H1 (cell line): ENCODE results near the gene ITPKB. TPM values are rescaled to one million over a fixed set of nuclear protein-coding genes. Genes with fewer than 3 reads are reported as not detected.
A peak's percentile ranks its signal among the peaks of the same experiment; 100 is the strongest.

Experiments used
- CTCF ChIA-PET: fragments of 300-600 bp; sonication (Branson Sonifier 250); formaldehyde crosslinking; loops from one replicate; lab custom pipeline; 2021; ENCODE audit not compliant: partially characterized antibody; lab: Charles Lee
- POLR2A ChIA-PET: fragments of 300-600 bp; sonication (Branson Sonifier 250); formaldehyde crosslinking; loops from one replicate; lab custom pipeline; 2021; ENCODE audit warnings: inconsistent platforms; ENCODE audit not compliant: partially characterized antibody; lab: Charles Lee
- DNase-seq, 2 experiments: peaks; one replicate each; pipeline versions ENCODE4 v3.0.0 to v3.0.0-alpha.2; 2010 to 2022; ENCODE audit warnings: low spot score in 2 of 2, low read depth in 1 of 2, mixed read lengths in 1 of 2
- FAIRE-seq: peaks from 2 replicates; lab custom pipeline; 2011; peaks lifted over from hg19 to GRCh38; lab: Jason Lieb, UNC
- H2AFZ ChIP-seq: 2 replicates; pipeline ENCODE4 v1.8.1; 2012; ENCODE audit warnings: low read length, inconsistent platforms
- H2AK5ac ChIP-seq: 2 replicates; pipeline ENCODE4 v1.6.1; 2013; ENCODE audit warnings: low read depth, low read length
- H2BK120ac ChIP-seq: replicated peaks from 2 replicates; pipeline ENCODE3; 2013; ENCODE audit warnings: low read depth, low read length, inconsistent platforms
- H2BK12ac ChIP-seq: 2 replicates; pipeline ENCODE4 v1.6.1; 2013; ENCODE audit warnings: low read depth, low read length
- H2BK15ac ChIP-seq: 2 replicates; pipeline ENCODE4 v1.6.1; 2013; ENCODE audit warnings: low read length
- H2BK20ac ChIP-seq: 2 replicates; pipeline ENCODE4 v1.6.1; 2013; ENCODE audit warnings: low read length
- H2BK5ac ChIP-seq: 2 replicates; pipeline ENCODE4 v1.6.1; 2013; ENCODE audit warnings: low read depth, low read length
- H3K14ac ChIP-seq: 2 replicates; pipeline ENCODE4 v1.6.1; 2013; ENCODE audit warnings: inconsistent platforms; ENCODE audit not compliant: insufficient read length
- H3K18ac ChIP-seq: 2 replicates; pipeline ENCODE4 v1.6.1; 2013; ENCODE audit warnings: low read length; ENCODE audit errors: extremely low read depth
- H3K23ac ChIP-seq: 2 replicates; pipeline ENCODE4 v1.6.1; 2013; ENCODE audit warnings: inconsistent platforms; ENCODE audit not compliant: insufficient read length
- H3K23me2 ChIP-seq: 2 replicates; pipeline ENCODE4 v1.6.1; 2013; ENCODE audit warnings: low read depth, low read length
- H3K27ac ChIP-seq: 2 replicates; pipeline ENCODE4 v1.6.1; 2011; ENCODE audit warnings: low read depth, low read length, inconsistent platforms
- H3K27me3 ChIP-seq, 4 experiments: replicated peaks in 1 of 4; 1 replicate in 1 of 4; 2 replicates in 3 of 4; pipeline versions ENCODE4 v1.6.1 to v1.8.1; 2011 to 2013; ENCODE audit warnings: low read length in 3 of 4, mild to moderate bottlenecking in 3 of 4, inconsistent platforms in 2 of 4, mixed read lengths in 2 of 4, moderate library complexity in 1 of 4; ENCODE audit not compliant: control insufficient read depth in 3 of 4, insufficient read depth in 3 of 4; ENCODE audit errors: extremely low read depth in 1 of 4
- H3K36me3 ChIP-seq, 4 experiments: 2 replicates each; pipeline versions ENCODE4 v1.6.1 to v1.8.1; 2011 to 2013; ENCODE audit warnings: mild to moderate bottlenecking in 4 of 4, low read length in 3 of 4, moderate library complexity in 2 of 4, control low read depth in 1 of 4, inconsistent platforms in 1 of 4; ENCODE audit not compliant: insufficient read depth in 4 of 4, control insufficient read depth in 2 of 4
- H3K4ac ChIP-seq: replicated peaks from 2 replicates; pipeline ENCODE3; 2013; ENCODE audit warnings: low read length, low read depth, mixed read lengths, inconsistent platforms; ENCODE audit not compliant: insufficient read length
- H3K4me1 ChIP-seq, 4 experiments: replicated peaks in 1 of 4; 1 replicate in 1 of 4; 2 replicates in 3 of 4; pipeline versions ENCODE4 v1.6.1 to v1.8.1; 2011 to 2013; ENCODE audit warnings: low read length in 3 of 4, inconsistent platforms in 2 of 4, mixed read lengths in 1 of 4; ENCODE audit not compliant: insufficient read depth in 4 of 4, control insufficient read depth in 3 of 4
- H3K4me2 ChIP-seq, 2 experiments: 2 replicates each; pipeline versions ENCODE4 v1.6.1 to v1.8.1; 2011 to 2013; ENCODE audit warnings: low read depth in 2 of 2, low read length in 2 of 2, control low read depth in 1 of 2, inconsistent platforms in 1 of 2, mild to moderate bottlenecking in 1 of 2; ENCODE audit not compliant: insufficient read depth in 1 of 2
- H3K4me3 ChIP-seq, 4 experiments: fragments of 200-600, 300-600 bp in 1 of 4; sonication (generic), shearing (Covaris generic), sonication (Bioruptor Twin) in 1 of 4; 2 replicates each; pipeline versions ENCODE4 v1.5.1 to v1.8.1; 2011 to 2016; ENCODE audit warnings: low read length in 4 of 4, low read depth in 3 of 4, control low read depth in 2 of 4, inconsistent platforms in 2 of 4, mild to moderate bottlenecking in 2 of 4, mixed read lengths in 1 of 4, moderate library complexity in 1 of 4; ENCODE audit not compliant: insufficient read depth in 2 of 4; ENCODE audit errors: extremely low read depth in 1 of 4
- H3K56ac ChIP-seq: replicated peaks from 2 replicates; pipeline ENCODE3; 2013; ENCODE audit warnings: low read depth, mild to moderate bottlenecking, mixed read lengths, low read length, inconsistent platforms; ENCODE audit not compliant: insufficient read length
- H3K79me1 ChIP-seq: 2 replicates; pipeline ENCODE4 v1.6.1; 2013; ENCODE audit warnings: low read depth, low read length, control low read depth
- H3K79me2 ChIP-seq, 2 experiments: 2 replicates each; pipeline versions ENCODE4 v1.6.1 to v1.8.1; 2012 to 2013; ENCODE audit warnings: low read length in 2 of 2, mild to moderate bottlenecking in 2 of 2, inconsistent platforms in 1 of 2; ENCODE audit not compliant: insufficient read depth in 2 of 2, control insufficient read depth in 1 of 2
- H3K9ac ChIP-seq, 4 experiments: replicated peaks in 1 of 4; 1 replicate in 1 of 4; 2 replicates in 3 of 4; pipeline versions ENCODE4 v1.6.1 to v1.8.1; 2011 to 2013; ENCODE audit warnings: low read depth in 3 of 4, low read length in 3 of 4, control low read depth in 2 of 4, mild to moderate bottlenecking in 2 of 4, moderate library complexity in 2 of 4, inconsistent platforms in 1 of 4; ENCODE audit errors: extremely low read depth in 1 of 4
- H3K9me3 ChIP-seq, 2 experiments: 2 replicates each; pipeline versions ENCODE4 v1.6.1 to v1.8.1; 2012 to 2013; ENCODE audit warnings: mild to moderate bottlenecking in 2 of 2, moderate library complexity in 2 of 2, control low read depth in 1 of 2, inconsistent platforms in 1 of 2, low read depth in 1 of 2, low read length in 1 of 2, mixed read lengths in 1 of 2; ENCODE audit not compliant: insufficient read depth in 2 of 2
- H4K20me1 ChIP-seq, 2 experiments: replicated peaks in 1 of 2; 2 replicates each; pipeline versions ENCODE3 to v1.8.1; 2011 to 2013; ENCODE audit warnings: inconsistent platforms in 2 of 2, low read length in 2 of 2, mild to moderate bottlenecking in 1 of 2; ENCODE audit not compliant: insufficient read depth in 2 of 2, control insufficient read depth in 1 of 2
- H4K5ac ChIP-seq: 2 replicates; pipeline ENCODE4 v1.6.1; 2013; ENCODE audit warnings: low read length, low read depth, mixed read lengths, inconsistent platforms; ENCODE audit not compliant: insufficient read length
- H4K8ac ChIP-seq: 2 replicates; pipeline ENCODE4 v1.8.0; 2013; ENCODE audit warnings: mild to moderate bottlenecking, moderate library complexity, low read length, inconsistent platforms; ENCODE audit not compliant: insufficient read depth; ENCODE audit errors: extremely low read depth
- H4K91ac ChIP-seq: replicated peaks from 2 replicates; pipeline ENCODE3; 2013; ENCODE audit warnings: low read length, mixed read lengths, inconsistent platforms; ENCODE audit not compliant: insufficient read length
- BACH1 ChIP-seq: IDR thresholded peaks from 2 replicates; pipeline ENCODE4 v1.6.1; 2012; ENCODE audit warnings: low read length, improper control_type of control experiment
- BRCA1 ChIP-seq: IDR thresholded peaks from 2 replicates; pipeline ENCODE4 v1.6.1; 2012; ENCODE audit warnings: low read depth, low read length, improper control_type of control experiment
- EGR1 ChIP-seq: IDR thresholded peaks from 2 replicates; pipeline ENCODE4 v1.6.1; 2011; ENCODE audit warnings: low read depth, low read length, borderline replicate concordance
- EP300 ChIP-seq, 2 experiments: IDR thresholded peaks; 1 replicate in 1 of 2; 2 replicates in 1 of 2; pipeline ENCODE4 v1.6.1; 2011 to 2012; ENCODE audit warnings: low read depth in 2 of 2, low read length in 2 of 2, mild to moderate bottlenecking in 2 of 2, borderline replicate concordance in 1 of 2, inconsistent platforms in 1 of 2, moderate library complexity in 1 of 2
- GABPA ChIP-seq: IDR thresholded peaks from 2 replicates; pipeline ENCODE4 v1.6.1; 2011; ENCODE audit warnings: mild to moderate bottlenecking, low read length, moderate library complexity, borderline replicate concordance; ENCODE audit not compliant: insufficient read depth
- KDM1A ChIP-seq: fragments of 200-600, 300-600 bp; sonication (generic); IDR thresholded peaks from 2 replicates; pipeline ENCODE4 v1.7.1; 2016; ENCODE audit warnings: mild to moderate bottlenecking, low read length, borderline replicate concordance
- MAFK ChIP-seq: IDR thresholded peaks from 2 replicates; pipeline ENCODE4 v1.6.1; 2012; ENCODE audit warnings: low read depth, mild to moderate bottlenecking, improper control_type of control experiment, low read length
- POLR2A ChIP-seq, 2 experiments: IDR thresholded peaks; 1 replicate in 1 of 2; 2 replicates in 1 of 2; pipeline ENCODE4 v1.6.1; 2011; ENCODE audit warnings: low read depth in 2 of 2, low read length in 2 of 2, mild to moderate bottlenecking in 2 of 2; ENCODE audit errors: control extremely low read depth in 1 of 2
- POLR2AphosphoS5 ChIP-seq: IDR thresholded peaks from 2 replicates; pipeline ENCODE4 v1.6.1; 2011; ENCODE audit warnings: low read depth, low read length
- RAD21 ChIP-seq, 2 experiments: IDR thresholded peaks in 1 of 2; conservative IDR thresholded peaks in 1 of 2; 2 replicates each; pipeline ENCODE4 v1.6.1; 2011; ENCODE audit warnings: low read depth in 2 of 2, low read length in 2 of 2, improper control_type of control experiment in 1 of 2, inconsistent platforms in 1 of 2, mild to moderate bottlenecking in 1 of 2, moderate library complexity in 1 of 2
- RNF2 ChIP-seq: fragments of 200-900, 300-1000 bp; sonication (generic); IDR thresholded peaks from 2 replicates; pipeline ENCODE4 v1.7.1; 2016; ENCODE audit warnings: borderline replicate concordance, low read depth, mild to moderate bottlenecking, antibody characterized with exemption, low read length; ENCODE audit not compliant: poor library complexity, severe bottlenecking; ENCODE audit errors: missing control alignments
- RXRA ChIP-seq: IDR thresholded peaks from 2 replicates; pipeline ENCODE4 v1.6.1; 2011; ENCODE audit warnings: low read depth, mild to moderate bottlenecking, low read length, moderate library complexity; ENCODE audit not compliant: insufficient read depth
- TAF1 ChIP-seq: IDR thresholded peaks from 2 replicates; pipeline ENCODE4 v1.6.1; 2011; ENCODE audit warnings: mild to moderate bottlenecking, low read depth, low read length
- YY1 ChIP-seq: IDR thresholded peaks from 2 replicates; pipeline ENCODE4 v1.6.1; 2011; ENCODE audit warnings: low read depth, mild to moderate bottlenecking, low read length
- WGBS, 2 experiments: shearing (Covaris generic) in 1 of 2; methylation state at CpG; one replicate each; pipeline versions ENCODE4 v1.1.6 to v1.1.7; 2013 to 2015; ENCODE audit warnings: low lambda C conversion rate in 2 of 2, mixed read lengths in 2 of 2, inconsistent platforms in 1 of 2, low coverage in 1 of 2, missing lambda C conversion rate in 1 of 2; ENCODE audit not compliant: insufficient replicate concordance in 2 of 2, insufficient coverage in 1 of 2, insufficient read length in 1 of 2; ENCODE audit errors: extremely low coverage in 1 of 2, missing lambda C conversion rate in 1 of 2; 5-methylcytosine and 5-hydroxymethylcytosine counted together
- polyA plus RNA-seq, 7 experiments: library from polyadenylated mRNA; depleted of rRNA in 3 of 7; stranded (reverse) in 5 of 7; unstranded in 2 of 7; fragments of >200 nt in 5 of 7; fragments of 200-250 nt in 2 of 7; gene quantifications; 1 replicate in 5 of 7; 2 replicates in 1 of 7; 4 replicates in 1 of 7; pipeline versions ENCODE4 v1.2.1 to v1.2.3, GENCODE V29; 2011 to 2013; ENCODE audit warnings: missing spikeins in 2 of 7, mixed read lengths in 2 of 7
- total RNA-seq: library from RNA; stranded (reverse); fragmentation: NEBNext Ultra II Directional; extraction: Animal tissue kit (Norgen Biotek cat#: 25700); gene quantifications from 2 replicates; pipeline ENCODE4 v1.2.1, GENCODE V29; 2021

Gene ITPKB
- total and polyA plus RNA-seq, 2 of the 8 experiments (the other 6 are each of a cell fraction or from before 2014, with no cell fraction given), result 1.7 to 4.8 TPM

DNA sequence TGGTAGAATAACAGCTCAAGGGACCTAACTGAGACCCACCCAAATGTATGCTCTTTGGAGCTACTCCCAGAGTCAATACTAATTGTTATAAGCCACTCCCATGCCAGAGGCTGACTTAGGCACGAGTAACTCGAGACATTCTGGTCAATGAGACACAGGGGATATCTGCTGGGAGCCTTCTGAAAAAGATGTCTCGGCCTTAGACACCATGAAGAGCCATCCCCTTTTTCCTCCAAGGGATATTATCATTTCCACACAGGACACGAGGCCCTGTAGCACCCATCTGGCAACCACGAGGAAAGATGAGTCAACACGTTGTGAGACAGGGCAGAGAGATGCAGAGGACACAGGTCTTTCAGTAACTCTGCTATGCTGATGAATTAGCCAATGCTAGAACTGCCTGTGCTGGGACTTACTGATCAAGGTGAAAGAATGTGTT lies 30.7 kb downstream of the ITPKB start:
- no peaks in the 10 kb centered on the region for H3K9me3 ChIP-seq
- no peak overlapping the region for H3K4me2 ChIP-seq
- no peak overlapping the region for H3K4me3 ChIP-seq
- no peaks in the 10 kb centered on the region for H3K27me3 ChIP-seq
- CTCF ChIA-PET, result interaction anchor here (0.6 to 2.0 kb wide), 11 partner anchors 11 to 121 kb away, joined by 3 to 9 read pairs (median 3); no protein-coding TSS in a partner anchor
- H3K36me3 ChIP-seq, result no peaks in the 10 kb centered on the region
- H3K79me1 ChIP-seq, result peaks cover 2% of the 10 kb centered on the region; the same call in 1 of the 2 replicates
- no peak overlapping the region for H3K23ac ChIP-seq
- no peaks in the 10 kb centered on the region for H3K79me2 ChIP-seq
- H3K27ac ChIP-seq, result no peak overlapping the region
- H2BK20ac ChIP-seq, result no peak overlapping the region
- no peak overlapping the region for H4K91ac ChIP-seq
- peak overlapping the region; percentile 39; the same call in 1 of the 2 replicates for H2BK5ac ChIP-seq
- no peak overlapping the region for H3K14ac ChIP-seq
- H3K4me1 ChIP-seq, result no peaks in the 10 kb centered on the region
- no peak overlapping the region for H3K9ac ChIP-seq
- POLR2A ChIA-PET, result no interaction called here
- WGBS, 2 experiments, result 82% methylated on average over 6 of the region's 6 CpGs; no CpG with 5 or more reads in 1 of the 2 experiments
- H2AFZ ChIP-seq, result no peak overlapping the region
- no peak overlapping the region for H2BK12ac ChIP-seq
- H2BK120ac ChIP-seq, result no peak overlapping the region
- H3K56ac ChIP-seq, result no peak overlapping the region
- DNase-seq, result no peak
- 0 out of 2 replicates have a peak, but pooled peaks cover 2% of the 10 kb centered on the region for H3K23me2 ChIP-seq
- no peaks in the 10 kb centered on the region for H4K20me1 ChIP-seq
- H4K8ac ChIP-seq, result no peak overlapping the region
- H3K4ac ChIP-seq, result no peak overlapping the region
- 0 out of 2 replicates have a peak overlapping the region, but pooled peaks have one; percentile 98 for H2BK15ac ChIP-seq
- TF ChIP-seq RNF2 (no peak), BACH1 (no peak), RAD21 (IDR thresholded peaks at IDR 0.05 in 1 of 2, conservative IDR thresholded peaks at IDR 0.05 in 1 of 2; ENCODE audit: low read depth in 2 of 2, low read length in 2 of 2) (no peak), RXRA (no peak), TAF1 (no peak), GABPA (no peak), MAFK (no peak), KDM1A (no peak), EGR1 (no peak), YY1 (no peak), POLR2A (IDR thresholded peaks at IDR 0.05; ENCODE audit: control extremely low read depth in 1 of 2, low read depth in 2 of 2, low read length in 2 of 2) (no peak), POLR2AphosphoS5 (no peak), BRCA1 (no peak), EP300 (IDR thresholded peaks at IDR 0.05; ENCODE audit: borderline replicate concordance in 1 of 2, low read depth in 2 of 2, low read length in 2 of 2) (no peak)
- TF ChIP-seq, all 59 proteins: peak for 0
- no peak for FAIRE-seq
- H3K18ac ChIP-seq, result no peak overlapping the region
- H2AK5ac ChIP-seq, result no peak overlapping the region
- H4K5ac ChIP-seq, result no peak overlapping the region
